ENCODE measurements around the gene PWP1.

Gene PWP1

DNA sequence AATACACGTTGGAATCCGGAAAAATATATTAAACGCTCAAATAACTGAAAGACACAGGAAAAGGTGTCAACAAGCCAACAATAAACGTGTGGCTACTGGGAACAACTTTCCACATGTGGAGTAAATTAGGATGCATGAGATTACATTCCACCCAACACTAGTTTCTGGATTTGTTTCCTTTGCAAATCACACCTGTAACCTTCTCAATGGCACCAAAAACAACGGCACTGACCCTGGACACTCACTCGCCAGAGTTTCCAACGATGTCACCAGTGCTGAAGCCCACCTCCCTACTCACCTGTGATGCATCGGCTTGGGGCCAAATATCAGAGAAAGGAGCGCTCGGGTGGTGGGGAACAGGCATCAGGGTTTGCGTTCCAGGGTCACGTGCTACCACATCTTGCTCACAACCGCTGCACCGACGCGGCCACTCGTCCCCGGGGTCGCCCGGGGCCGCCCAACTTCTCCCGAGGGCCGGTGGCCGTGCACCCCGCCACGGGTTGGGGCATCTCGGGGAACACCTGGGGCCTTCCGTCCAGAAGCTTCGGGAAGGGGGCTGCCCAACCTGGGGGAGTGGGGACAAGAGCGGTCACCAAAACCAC lies 74.7 kb downstream of the PWP1 start:
- TF ChIP-seq, protein P1, sequence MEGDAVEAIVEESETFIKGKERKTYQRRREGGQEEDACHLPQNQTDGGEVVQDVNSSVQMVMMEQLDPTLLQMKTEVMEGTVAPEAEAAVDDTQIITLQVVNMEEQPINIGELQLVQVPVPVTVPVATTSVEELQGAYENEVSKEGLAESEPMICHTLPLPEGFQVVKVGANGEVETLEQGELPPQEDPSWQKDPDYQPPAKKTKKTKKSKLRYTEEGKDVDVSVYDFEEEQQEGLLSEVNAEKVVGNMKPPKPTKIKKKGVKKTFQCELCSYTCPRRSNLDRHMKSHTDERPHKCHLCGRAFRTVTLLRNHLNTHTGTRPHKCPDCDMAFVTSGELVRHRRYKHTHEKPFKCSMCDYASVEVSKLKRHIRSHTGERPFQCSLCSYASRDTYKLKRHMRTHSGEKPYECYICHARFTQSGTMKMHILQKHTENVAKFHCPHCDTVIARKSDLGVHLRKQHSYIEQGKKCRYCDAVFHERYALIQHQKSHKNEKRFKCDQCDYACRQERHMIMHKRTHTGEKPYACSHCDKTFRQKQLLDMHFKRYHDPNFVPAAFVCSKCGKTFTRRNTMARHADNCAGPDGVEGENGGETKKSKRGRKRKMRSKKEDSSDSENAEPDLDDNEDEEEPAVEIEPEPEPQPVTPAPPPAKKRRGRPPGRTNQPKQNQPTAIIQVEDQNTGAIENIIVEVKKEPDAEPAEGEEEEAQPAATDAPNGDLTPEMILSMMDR (IDR thresholded peaks at IDR 0.05; ENCODE audit: low read depth, low read length, missing control alignments): no peak
- DNase-seq (ENCODE audit: extremely low read depth, low read depth): no peak
- H3K4me3 ChIP-seq (replicated peaks; ENCODE audit: low read depth, low read length): peak overlapping the region; percentile 64

DNA sequence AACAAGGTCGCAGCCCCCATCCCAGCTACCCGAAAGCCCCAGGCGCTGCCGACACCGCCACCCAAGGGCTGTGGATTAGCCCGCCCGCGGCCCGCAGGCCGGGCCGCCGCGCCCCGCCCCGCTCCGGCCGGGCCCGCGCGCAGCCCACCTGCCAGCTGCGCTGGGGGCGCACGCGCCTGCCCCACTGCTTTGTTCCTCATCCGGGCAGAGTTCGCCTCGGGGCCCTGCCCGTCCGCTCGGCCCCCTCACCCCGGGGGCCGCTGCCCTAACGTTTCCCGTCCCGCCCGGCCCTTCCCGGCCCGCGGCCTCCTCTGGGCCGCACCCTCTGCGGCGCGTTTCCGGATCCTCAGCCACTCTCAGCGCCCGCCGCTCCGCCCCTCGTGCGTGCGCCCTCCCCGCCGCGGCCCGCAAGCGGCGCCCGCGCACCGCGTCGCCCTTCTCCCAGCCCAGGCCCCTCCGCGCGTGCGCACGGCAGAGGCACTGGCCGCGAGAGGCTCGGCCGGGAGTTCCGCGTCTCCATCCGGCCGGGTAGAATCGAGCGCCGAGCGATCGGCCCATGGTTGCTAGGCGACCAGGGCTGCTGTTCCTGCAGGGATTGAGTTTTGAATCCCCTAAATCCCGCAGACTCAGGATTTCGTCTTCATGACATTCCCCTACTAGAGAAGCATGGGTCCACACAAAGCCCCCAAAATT lies 75.4 kb downstream of the PWP1 start, which contains the start of gene PRDM4:
TSS of gene PRDM4 (minus strand) at position 329 of the 693 bp plus-strand sequence. CDS start 622 bp downstream, outside the sequence.
- TF ChIP-seq, protein P1 (IDR thresholded peaks at IDR 0.05; ENCODE audit: low read depth, low read length, missing control alignments): no peak
- H3K4me3 ChIP-seq (replicated peaks; ENCODE audit: low read depth, low read length): peak within 1 kb of the TSS; percentile 64
- peak; percentile 65 for DNase-seq (ENCODE audit: extremely low read depth, low read depth)

DNA sequence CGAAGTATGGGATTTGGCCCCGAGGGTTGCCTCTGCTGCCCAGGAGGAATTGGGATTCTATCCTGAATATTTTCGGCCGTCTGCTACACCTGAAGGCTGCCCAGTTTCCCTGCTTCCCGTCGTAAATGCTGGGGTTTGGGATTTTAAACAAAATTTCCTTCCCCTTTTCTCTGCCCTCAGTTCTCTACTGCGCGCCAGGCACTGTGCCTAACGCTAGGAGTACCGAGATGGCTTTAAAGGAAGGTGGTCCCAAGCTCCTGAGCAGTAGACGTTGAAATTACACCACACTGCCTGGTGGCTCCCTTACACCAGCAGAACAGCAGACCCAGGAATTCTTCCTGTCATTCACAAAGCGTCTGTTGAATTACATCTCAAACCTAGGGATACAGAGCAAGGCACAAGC lies 75.9 kb downstream of the PWP1 start:
- DNase-seq (ENCODE audit: extremely low read depth, low read depth): no peak
- TF ChIP-seq, protein P1 (IDR thresholded peaks at IDR 0.05; ENCODE audit: low read depth, low read length, missing control alignments): no peak
- H3K4me3 ChIP-seq (replicated peaks; ENCODE audit: low read depth, low read length): peak overlapping the region; percentile 64

All from HFF-Myc (cell line).